Activated CD4-positive, alpha-beta T cell treated with anti-CD3 and anti-CD28 coated beads for 1 hour (primary cell): ENCODE data around the gene TM4SF18.
"Not testable (repeated sequence)": the region's sequence is repeated elsewhere in the genome, so short reads cannot be mapped to it uniquely, and the experiment has no call there.

ENCODE experiments used
- DNase-seq: peaks from one replicate; pipeline ENCODE4 v3.0.0-alpha.2; 2020

The TM4SF18 gene

GRCh38 chr3:149368201-149368673 is 34.8 kb upstream of the TM4SF18 start:
- no peak for DNase-seq

DNA sequence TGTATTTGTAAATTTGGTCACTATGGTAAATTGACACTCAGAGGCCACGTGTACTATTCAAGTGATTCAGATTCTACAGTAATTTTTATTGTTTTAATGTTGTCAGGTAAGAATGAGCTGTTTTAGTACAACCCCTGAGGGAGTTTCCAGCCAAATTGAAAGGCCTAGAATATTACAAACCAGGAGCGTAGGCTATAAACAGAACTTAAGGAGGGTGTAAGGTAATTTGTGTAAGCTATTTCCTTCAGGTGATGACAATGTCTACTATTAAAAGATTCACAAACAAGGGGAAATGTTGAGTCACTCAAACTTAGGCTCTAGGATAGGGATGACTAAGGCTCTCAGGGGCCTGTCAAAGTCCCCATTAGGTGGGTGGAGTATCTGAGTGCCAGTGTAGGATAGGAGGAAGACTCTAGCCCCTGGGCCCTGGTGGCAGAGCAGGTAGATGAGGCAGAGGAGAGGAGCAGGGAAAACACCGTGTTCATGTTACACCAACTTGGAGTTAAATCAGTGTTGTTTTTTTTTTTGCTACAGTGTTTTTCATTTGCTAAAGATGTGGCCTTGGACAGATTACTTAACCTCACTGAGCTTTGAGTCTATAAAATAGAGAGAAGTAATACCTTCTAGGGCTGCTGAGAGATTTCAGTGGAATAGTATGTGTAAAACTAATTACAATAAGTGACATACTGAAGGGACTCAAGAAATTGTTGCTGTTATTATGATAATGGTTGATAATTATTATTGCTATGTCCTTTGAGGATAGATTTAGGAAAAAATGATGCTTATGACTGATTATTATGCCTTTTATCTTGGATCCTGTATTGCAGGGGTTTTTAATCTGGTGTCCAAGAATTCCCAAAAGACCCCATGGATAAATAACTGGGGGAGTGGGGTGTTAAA is 33.8 kb upstream of the TM4SF18 start:
- DNase-seq: no peak

GRCh38 chr3:149366031-149366430 is 32.6 kb upstream of the TM4SF18 start:
- no peak for DNase-seq

- no peak for DNase-seq
Measured at GRCh38 chr3:149364624-149365023, 31.2 kb upstream of the TM4SF18 start.

DNA sequence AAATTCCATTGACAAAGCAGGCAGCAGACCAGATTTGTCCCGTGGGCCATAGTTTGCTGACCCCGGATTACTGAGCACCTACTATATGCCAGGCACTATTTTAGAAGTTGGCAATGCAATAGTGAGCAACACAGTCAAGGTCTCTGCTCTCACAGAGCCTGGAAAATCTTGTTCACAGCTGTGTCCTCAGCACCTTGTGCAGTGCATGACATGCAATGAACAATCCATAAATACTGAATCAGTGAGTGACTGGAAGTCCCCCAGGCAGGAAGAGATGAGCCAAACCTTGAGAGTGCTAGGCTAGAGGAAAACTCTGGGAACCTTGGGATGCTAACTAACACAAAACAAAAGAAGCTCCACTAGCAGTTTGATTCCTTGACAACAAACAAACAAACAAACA is 29.6 kb upstream of the TM4SF18 start:
- no peak for DNase-seq

DNA sequence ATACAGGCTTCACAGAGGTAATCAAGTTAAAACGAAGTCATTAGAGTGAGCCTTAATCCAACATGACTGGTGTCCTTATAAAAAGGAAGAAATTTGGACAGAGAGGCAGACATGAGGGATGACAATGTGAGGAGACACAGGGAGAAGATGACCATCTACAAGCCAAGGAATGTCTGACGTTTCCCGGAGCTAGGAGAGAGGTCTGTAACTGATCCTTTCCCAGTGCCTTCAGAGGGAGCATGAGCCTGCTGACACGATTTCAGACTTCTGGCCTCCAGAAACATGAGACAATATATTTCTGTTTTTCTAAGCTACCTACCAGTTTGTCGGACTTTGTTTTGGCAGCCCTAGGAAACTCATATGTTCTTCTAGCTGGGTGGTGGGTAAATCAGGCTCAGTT is 28.9 kb upstream of the TM4SF18 start:
- DNase-seq: no peak

DNA sequence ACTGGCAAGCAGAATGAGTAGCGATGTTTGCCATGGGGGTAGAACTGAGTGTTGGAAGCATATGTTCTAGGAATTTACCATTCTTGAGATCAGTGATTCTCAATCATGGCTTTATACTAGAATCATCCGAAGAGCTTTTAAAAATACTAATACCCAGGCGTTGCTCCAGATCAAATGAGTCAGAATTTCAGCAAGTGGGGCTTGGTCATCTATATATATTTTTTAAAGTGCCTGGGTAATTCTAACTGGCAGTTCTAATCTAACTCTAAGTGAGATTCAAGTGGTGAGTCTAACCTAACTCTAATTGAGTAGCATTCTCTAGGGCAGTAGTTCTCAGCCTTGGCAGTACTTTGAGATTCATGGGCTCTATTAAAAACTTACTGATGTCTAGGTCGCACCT is 23.2 kb upstream of the TM4SF18 start:
- no peak for DNase-seq

DNA sequence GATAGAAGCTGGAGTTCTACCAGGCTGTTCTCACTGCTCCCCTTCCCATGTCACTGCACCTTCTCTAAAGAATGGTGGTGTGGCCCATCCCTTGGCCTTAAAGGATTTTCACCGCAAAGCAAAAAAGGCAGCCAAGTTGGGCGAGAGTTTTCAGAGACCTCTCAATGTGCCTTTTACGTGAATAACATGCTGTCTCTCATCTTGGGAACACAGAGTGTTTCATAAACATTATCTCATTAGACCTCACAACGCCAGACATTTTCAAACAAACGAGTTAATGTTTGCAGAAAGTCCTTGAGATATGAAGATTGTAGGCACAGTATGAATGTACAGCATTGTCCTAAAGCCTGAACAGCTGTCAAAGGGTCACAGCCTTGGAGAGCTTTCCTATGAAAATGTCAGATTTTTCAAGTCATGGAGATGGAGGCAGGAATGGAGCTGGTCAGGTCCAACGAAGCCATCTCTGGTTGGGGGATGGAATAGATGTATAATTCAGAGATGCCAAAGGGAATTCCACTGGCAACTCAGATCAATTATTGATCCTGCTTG is 22.7 kb upstream of the TM4SF18 start:
- no peak for DNase-seq

GRCh38 chr3:149353581-149354184 is 20.2 kb upstream of the TM4SF18 start:
- no peak for DNase-seq

DNA sequence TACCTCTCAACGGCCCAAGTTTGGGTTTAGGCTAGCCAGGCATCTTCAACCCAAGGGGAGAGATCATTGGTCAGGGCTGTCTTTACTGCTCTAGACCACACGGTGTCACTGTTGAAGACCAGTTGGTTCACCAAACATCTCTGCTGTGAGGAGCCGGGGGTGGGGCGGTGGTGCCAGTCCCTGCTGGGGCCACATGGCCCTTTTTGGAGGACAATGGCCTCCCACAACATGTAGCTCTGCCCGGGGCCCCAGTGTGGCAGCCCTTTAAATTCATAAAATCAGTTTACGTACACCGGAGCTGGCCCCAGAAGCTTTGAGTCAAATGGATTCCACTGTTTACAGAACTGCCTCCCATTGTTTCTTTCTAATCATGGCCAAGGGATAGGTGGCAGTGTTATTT is 19.1 kb upstream of the TM4SF18 start:
- no peak for DNase-seq

DNA sequence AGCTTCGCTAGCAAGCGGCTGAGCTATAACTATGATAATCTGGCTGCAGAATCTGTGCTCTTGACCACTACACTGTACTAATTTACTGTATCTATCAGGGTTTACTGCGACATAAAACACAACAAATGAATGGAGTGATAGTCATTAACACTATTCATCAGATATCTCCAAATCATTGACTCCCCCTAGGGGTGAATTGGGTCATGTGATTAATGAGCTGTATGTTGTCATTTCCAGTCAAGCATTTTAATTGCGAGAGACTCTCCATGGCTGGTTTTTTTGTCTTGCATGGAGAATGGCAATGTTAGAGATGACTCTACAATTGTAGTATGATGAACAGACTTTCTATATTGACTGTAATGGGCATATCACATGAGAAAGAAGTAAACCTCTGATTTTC is 10.5 kb upstream of the TM4SF18 start:
- no peak for DNase-seq

GRCh38 chr3:149342413-149343380 is 9.3 kb upstream of the TM4SF18 start:
- no peak for DNase-seq

DNA sequence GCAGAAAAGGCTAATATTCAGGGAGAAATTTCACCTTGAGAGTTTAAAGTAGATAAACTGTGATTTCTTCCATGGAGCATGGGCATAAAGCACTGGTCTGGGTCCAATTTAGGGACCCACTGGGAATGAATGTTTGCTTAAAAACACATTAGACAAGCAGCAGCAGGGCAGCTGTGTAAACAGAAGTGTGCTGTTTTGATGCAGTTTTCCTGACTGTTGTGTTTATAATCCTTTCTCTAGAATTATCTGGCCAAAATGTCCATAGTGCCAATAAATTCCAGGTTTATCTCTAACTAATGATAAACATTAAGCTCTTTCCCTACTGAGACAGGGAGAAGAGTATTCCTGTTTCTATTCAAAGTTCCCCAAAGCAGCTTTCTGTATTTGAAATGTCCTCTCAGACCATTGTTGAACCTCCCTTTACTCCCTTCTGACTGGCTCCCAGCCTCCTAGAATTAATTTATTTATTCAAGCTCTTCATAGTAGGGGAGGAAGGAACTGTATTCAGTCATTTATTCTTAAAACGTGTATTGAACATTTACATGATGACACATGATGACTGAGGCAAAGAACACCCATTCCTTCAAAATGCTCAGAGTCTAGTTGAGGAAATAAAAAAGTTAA is 7.0 kb upstream of the TM4SF18 start:
- DNase-seq: no peak

DNA sequence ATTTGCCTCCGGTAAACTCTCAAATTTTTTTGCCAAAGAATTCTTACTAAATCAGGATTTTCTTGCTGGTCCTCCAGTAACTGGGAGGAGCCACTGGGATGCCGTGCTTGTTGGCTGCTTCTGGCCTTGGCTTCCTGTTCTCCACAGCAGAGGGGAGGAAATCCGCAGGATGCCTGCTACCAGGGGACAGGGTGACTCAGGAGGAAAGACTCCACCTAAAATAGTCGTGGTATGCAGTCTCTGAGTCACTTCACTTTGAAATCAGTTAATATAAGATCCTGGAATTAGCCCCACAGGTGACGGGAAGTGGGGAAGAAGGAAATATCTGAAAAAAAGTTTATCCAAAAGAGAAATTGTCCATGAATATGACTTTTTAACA is 6.5 kb upstream of the TM4SF18 start:
- DNase-seq: no peak

DNA sequence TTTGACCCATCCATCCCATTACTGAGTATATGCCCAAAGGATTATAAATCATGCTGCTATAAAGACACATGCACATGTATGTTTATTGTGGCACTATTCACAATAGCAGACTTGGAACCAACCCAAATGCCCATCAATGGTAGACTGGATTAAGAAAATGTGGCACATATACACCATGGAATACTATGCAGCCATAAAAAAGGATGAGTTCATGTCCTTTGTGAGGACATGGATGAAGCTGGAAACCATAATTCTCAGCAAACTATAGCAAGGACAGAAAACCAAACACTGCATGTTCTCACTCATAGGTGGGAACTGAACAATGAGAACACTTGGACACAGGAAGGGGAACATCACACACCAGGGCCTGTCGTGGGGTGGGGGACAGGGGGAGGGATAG is 4.0 kb upstream of the TM4SF18 start:
- not testable (repeated sequence) for DNase-seq

DNA sequence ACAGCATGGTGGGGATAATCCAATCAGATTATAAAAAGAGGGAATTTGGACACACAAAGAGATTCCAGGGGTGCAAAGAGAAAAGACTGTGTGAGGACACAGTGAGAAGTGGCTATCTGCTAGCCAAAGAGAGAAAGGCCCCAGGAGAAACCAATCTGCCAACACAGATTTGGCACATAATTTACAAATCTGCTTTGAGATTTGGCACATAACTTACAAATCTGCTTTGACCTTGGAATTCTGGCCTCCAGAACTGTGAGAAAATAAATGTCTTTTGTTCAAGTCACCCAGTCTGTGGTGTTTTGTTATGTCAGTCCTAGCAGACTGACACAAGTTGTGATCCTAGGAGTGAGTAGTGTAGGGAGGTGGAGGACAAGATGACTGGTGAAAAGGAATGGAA is 3.5 kb upstream of the TM4SF18 start:
- DNase-seq: no peak

DNA sequence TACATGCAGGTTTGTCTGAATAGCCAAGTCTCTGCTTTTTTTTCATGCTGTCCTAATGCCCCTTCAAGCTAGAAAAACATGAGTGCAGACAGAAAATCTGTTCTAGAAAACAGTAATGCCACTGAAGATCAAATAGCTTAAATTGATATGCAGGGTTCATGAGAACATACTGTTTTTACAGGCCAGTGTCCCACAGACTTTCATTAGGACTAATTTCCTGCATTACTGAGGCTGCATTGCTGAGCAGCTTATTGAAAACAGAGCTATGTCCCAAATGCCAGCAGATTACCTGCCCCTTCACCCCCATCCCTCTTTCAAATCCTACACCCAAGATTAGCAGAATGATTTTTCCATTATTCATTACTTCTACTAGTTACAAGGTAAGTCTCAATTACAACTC is 665 bp downstream of the TM4SF18 start:
- DNase-seq: no peak

- no peak for DNase-seq
Measured at GRCh38 chr3:149332227-149332765, 1.1 kb downstream of the TM4SF18 start.

- no peak for DNase-seq
Measured at GRCh38 chr3:149331396-149331795, 2.0 kb downstream of the TM4SF18 start.

DNA sequence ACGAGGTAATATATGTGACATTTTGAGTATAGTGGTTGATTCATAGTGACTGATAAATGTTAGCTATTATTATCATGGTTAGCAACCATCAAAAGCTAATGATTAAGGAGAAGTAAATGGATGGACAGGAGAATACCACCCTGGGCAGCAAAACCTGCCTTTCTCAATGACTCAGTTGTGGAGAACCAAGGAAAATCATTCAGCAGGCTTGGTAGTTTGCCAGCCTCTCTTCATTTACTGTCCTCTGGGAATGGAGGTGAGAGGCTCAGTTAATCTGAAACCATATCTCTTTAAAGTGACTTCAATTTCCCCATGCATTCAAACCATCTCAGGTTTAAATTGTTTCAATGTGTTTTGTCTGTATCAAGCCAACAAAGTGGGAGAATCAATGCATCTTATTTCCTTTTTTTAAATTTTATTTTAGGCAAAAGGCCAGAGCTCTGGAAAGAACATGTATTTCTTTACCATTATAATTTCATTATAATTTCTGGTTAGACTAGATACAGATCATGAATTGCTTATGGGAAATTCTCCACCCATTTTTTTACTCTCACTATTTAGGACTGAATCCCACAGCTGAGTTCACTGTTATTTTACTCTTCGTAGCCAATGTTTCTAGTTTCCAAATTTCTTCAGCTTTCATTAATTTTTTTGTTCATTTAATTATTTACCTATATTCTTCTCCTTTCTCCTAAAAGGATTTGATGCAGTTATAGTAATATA is 2.7 kb downstream of the TM4SF18 start:
- DNase-seq: no peak

DNA sequence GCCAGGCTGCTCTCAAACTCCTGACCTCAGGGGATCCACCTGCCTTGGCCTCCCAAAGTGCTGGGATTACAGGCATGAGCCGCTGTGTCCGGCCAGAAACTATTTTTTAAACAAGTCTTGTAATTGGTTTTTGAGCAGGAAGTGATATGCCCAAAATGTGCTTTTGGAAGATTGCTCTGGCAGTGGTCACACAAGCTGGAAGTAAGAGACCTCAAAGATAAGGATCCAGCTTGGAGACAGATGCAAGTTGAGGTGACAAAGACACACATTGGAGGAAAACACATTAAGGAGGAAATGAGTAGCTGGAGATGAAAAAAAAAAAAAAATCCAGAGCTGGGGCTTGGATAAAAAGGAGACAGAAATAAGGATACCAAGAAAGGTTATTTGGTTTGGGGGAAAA is 6.3 kb downstream of the TM4SF18 start:
- no peak for DNase-seq

DNA sequence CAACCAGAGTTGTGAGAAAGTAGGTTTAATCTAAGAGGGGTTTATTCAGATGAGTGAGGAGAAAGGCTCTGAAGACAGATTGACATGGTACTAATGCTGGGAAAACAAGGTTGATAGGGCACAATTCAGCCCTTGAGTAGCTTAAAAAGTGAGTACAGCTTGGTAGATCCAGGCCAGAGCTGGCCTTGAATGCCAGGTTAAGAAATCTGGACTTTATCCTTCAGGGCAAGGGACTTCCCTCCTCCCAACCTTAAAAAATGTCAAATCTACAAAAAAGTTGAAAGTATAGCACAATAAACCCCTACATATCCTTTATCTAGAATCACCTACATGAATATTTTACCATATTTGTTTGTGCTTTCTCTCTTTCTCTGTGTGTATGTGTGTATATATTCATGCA is 7.9 kb downstream of the TM4SF18 start:
- no peak for DNase-seq
